H9 (cell line): ENCODE data around the gene SNRNP35. TPM values are rescaled to one million over a fixed set of nuclear protein-coding genes. Genes with fewer than 3 reads are reported as not detected.

Source experiments
- DNase-seq: peaks from one replicate; pipeline ENCODE4 v3.0.0-alpha.2; 2017
- H2AFZ ChIP-seq: one replicate; pipeline ENCODE4 v1.6.1; 2013; ENCODE audit warnings: mild to moderate bottlenecking, low read length, control low read depth, moderate library complexity
- H2AK5ac ChIP-seq: 2 replicates; pipeline ENCODE4 v1.6.1; 2013; ENCODE audit warnings: low read length, control low read depth, mixed read lengths; ENCODE audit not compliant: insufficient read length
- H2BK120ac ChIP-seq: one replicate; pipeline ENCODE4 v1.6.1; 2013; ENCODE audit warnings: low read depth, mild to moderate bottlenecking, low read length, control low read depth, inconsistent platforms; ENCODE audit not compliant: poor library complexity, severe bottlenecking
- H2BK12ac ChIP-seq: 2 replicates; pipeline ENCODE4 v1.6.1; 2013; ENCODE audit warnings: low read length, control low read depth, mixed read lengths, low read depth; ENCODE audit not compliant: insufficient read length
- H2BK15ac ChIP-seq: 2 replicates; pipeline ENCODE4 v1.6.1; 2013; ENCODE audit warnings: low read depth, low read length, control low read depth
- H2BK20ac ChIP-seq: one replicate; pipeline ENCODE4 v1.6.1; 2013; ENCODE audit warnings: low read depth, mild to moderate bottlenecking, low read length, control low read depth, inconsistent platforms; ENCODE audit not compliant: poor library complexity, severe bottlenecking
- H2BK5ac ChIP-seq: 2 replicates; pipeline ENCODE4 v1.6.1; 2013; ENCODE audit warnings: low read length, control low read depth, mixed read lengths; ENCODE audit not compliant: insufficient read length
- H3K14ac ChIP-seq: 2 replicates; pipeline ENCODE4 v1.6.1; 2013; ENCODE audit warnings: low read length, control low read depth; ENCODE audit not compliant: insufficient read depth
- H3K18ac ChIP-seq: 2 replicates; pipeline ENCODE4 v1.6.1; 2013; ENCODE audit warnings: low read depth, mild to moderate bottlenecking, mixed read lengths, low read length, control low read depth; ENCODE audit not compliant: insufficient read length
- H3K23ac ChIP-seq: 2 replicates; pipeline ENCODE4 v1.6.1; 2013; ENCODE audit warnings: low read length, control low read depth, mixed read lengths, low read depth; ENCODE audit not compliant: insufficient read length
- H3K23me2 ChIP-seq: 2 replicates; pipeline ENCODE4 v1.6.1; 2013; ENCODE audit warnings: low read depth, mild to moderate bottlenecking, mixed read lengths, low read length, control low read depth; ENCODE audit not compliant: insufficient read length, poor library complexity, severe bottlenecking
- H3K27ac ChIP-seq: 2 replicates; pipeline ENCODE4 v1.5.1; 2013; ENCODE audit warnings: low read length, control low read depth, mixed read lengths, low read depth; ENCODE audit not compliant: insufficient read length
- H3K27me3 ChIP-seq: 2 replicates; pipeline ENCODE4 v1.6.1; 2013; ENCODE audit warnings: low read length, control low read depth, inconsistent platforms; ENCODE audit not compliant: insufficient read depth
- H3K4ac ChIP-seq: 2 replicates; pipeline ENCODE4 v1.6.1; 2013; ENCODE audit warnings: low read depth, mild to moderate bottlenecking, control low read depth, inconsistent platforms, low read length, moderate library complexity
- H3K4me1 ChIP-seq: 2 replicates; pipeline ENCODE4 v1.6.1; 2013; ENCODE audit warnings: low read length, control low read depth, inconsistent platforms; ENCODE audit not compliant: insufficient read depth
- H3K4me2 ChIP-seq: 2 replicates; pipeline ENCODE4 v1.6.1; 2013; ENCODE audit warnings: low read length, control low read depth, mixed read lengths; ENCODE audit not compliant: insufficient read length, insufficient read depth
- H3K56ac ChIP-seq: 2 replicates; pipeline ENCODE4 v1.6.1; 2013; ENCODE audit warnings: low read depth, mild to moderate bottlenecking, mixed read lengths, low read length, control low read depth; ENCODE audit not compliant: insufficient read length
- H3K79me1 ChIP-seq: 2 replicates; pipeline ENCODE4 v1.6.1; 2013; ENCODE audit warnings: low read depth, mild to moderate bottlenecking, moderate library complexity, low read length, control low read depth, inconsistent platforms; ENCODE audit not compliant: insufficient read depth, poor library complexity, severe bottlenecking
- H3K79me2 ChIP-seq: 2 replicates; pipeline ENCODE4 v1.6.1; 2013; ENCODE audit warnings: low read length, control low read depth, inconsistent platforms; ENCODE audit not compliant: insufficient read depth
- H3K9ac ChIP-seq: 2 replicates; pipeline ENCODE4 v1.6.1; 2013; ENCODE audit warnings: low read length, control low read depth, mixed read lengths; ENCODE audit not compliant: insufficient read length; ENCODE audit errors: extremely low read depth
- H3K9me3 ChIP-seq: one replicate; pipeline ENCODE4 v1.6.1; 2013; ENCODE audit warnings: low read depth, low read length, inconsistent platforms; ENCODE audit not compliant: control insufficient read depth
- H3T11ph ChIP-seq: one replicate; pipeline ENCODE4 v1.6.1; 2013; ENCODE audit warnings: mild to moderate bottlenecking, low read length, control low read depth, inconsistent platforms
- H4K20me1 ChIP-seq: one replicate; pipeline ENCODE4 v1.6.1; 2013; ENCODE audit not compliant: control insufficient read depth, insufficient read length, insufficient read depth
- H4K5ac ChIP-seq: 2 replicates; pipeline ENCODE4 v1.6.1; 2013; ENCODE audit warnings: low read depth, mild to moderate bottlenecking, mixed read lengths, low read length, control low read depth; ENCODE audit not compliant: insufficient read length
- H4K8ac ChIP-seq: replicated peaks from 2 replicates; pipeline ENCODE4 v1.6.1; 2013; ENCODE audit warnings: low read length, control low read depth, mixed read lengths, low read depth; ENCODE audit not compliant: insufficient read length
- H4K91ac ChIP-seq: 2 replicates; pipeline ENCODE4 v1.6.1; 2013; ENCODE audit warnings: low read depth, mild to moderate bottlenecking, moderate library complexity, mixed read lengths, low read length, control low read depth; ENCODE audit not compliant: insufficient read length
- H3K27ac Mint-ChIP-seq, 3 experiments: 2 replicates in 2 of 3; 3 replicates in 1 of 3; pipeline ENCODE4 v1.8.0; 2020 to 2021; ENCODE audit warnings: mixed read lengths in 3 of 3, mild to moderate bottlenecking in 1 of 3, moderate library complexity in 1 of 3
- H3K27me3 Mint-ChIP-seq: 2 replicates; pipeline ENCODE4 v1.8.0; 2021; ENCODE audit warnings: low read depth, mild to moderate bottlenecking, moderate library complexity, mixed read lengths
- H3K36me3 Mint-ChIP-seq, 3 experiments: 2 replicates in 2 of 3; 3 replicates in 1 of 3; pipeline ENCODE4 v1.8.0; 2020 to 2021; ENCODE audit warnings: low read depth in 3 of 3, mixed read lengths in 3 of 3; ENCODE audit not compliant: insufficient read depth in 1 of 3
- H3K4me1 Mint-ChIP-seq, 2 experiments: 2 replicates each; pipeline ENCODE4 v1.8.0; 2020; ENCODE audit warnings: mixed read lengths in 2 of 2
- H3K4me3 Mint-ChIP-seq, 2 experiments: 2 replicates in 1 of 2; 3 replicates in 1 of 2; pipeline ENCODE4 v1.8.0; 2020 to 2021; ENCODE audit warnings: mild to moderate bottlenecking in 2 of 2, mixed read lengths in 2 of 2, moderate library complexity in 1 of 2
- H3K9me3 Mint-ChIP-seq, 2 experiments: 2 replicates in 1 of 2; 3 replicates in 1 of 2; pipeline ENCODE4 v1.8.0; 2020; ENCODE audit warnings: mild to moderate bottlenecking in 2 of 2, mixed read lengths in 2 of 2, moderate library complexity in 1 of 2
- WGBS: extraction: QIAGEN DNeasy Blood & Tissue Kit; methylation state at CpG from one replicate; pipeline ENCODE4 v1.1.7; 2013; ENCODE audit warnings: missing lambda C conversion rate, low lambda C conversion rate, mixed read lengths; ENCODE audit not compliant: insufficient read length; ENCODE audit errors: extremely low coverage; 5-methylcytosine and 5-hydroxymethylcytosine counted together
- total RNA-seq: library from RNA; stranded (reverse); gene quantifications from 2 replicates; pipeline ENCODE4 v1.2.1, GENCODE V29; 2021
- TF ChIP-seq, protein P1 (sequence below): fragments of 200-600 bp; sonication (generic); conservative IDR thresholded peaks from 3 replicates; pipeline ENCODE4 v1.8.0; 2021; ENCODE audit warnings: antibody characterized with exemption, mild to moderate bottlenecking

Gene SNRNP35
- total RNA-seq, 1 experiment from 2014 or later: 16.3 TPM

DNA sequence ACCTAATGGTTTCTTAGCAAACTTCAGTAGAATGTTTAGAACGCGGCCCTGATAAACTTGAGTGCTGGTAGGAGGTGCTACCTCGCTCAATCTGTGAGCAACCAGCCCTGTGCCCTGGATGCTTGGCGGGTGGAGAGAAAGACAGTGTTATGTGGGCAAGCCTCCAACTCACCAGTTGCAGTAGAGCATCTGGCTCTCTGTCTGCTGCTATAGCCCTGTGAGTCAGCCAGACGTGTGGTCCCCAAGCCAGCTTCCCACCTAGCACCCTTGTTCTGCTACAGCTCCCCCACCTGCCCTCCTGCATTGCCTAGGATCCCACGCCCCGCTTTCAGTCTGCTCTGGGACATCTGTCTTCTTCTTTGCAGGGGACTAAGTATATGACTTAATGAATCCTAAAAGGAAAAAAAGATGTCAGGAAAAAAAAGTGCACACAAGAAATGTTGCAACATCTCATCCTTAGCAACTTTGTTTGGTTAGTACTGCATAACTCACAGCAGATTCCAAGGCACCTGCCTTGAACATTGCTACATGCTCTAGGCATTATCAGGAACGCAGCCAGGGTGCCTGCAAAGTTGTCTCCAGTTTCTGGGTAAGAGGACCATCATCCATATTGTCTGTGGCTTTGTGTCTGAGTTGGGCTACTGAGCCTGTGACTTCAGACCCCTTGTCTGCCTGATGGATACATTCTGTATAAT, 13.6 kb downstream of the SNRNP35 start:
- H3K9me3 Mint-ChIP-seq: no peaks in the 10 kb centered on the region
- Histone ChIP-seq H3K23ac (no peak overlapping the region), H3K23me2 (no peaks in the 10 kb centered on the region), H3K79me1 (no peaks in the 10 kb centered on the region), H3K9ac (no peak overlapping the region), H2BK12ac (no peak overlapping the region), H3K4me1 (no peaks in the 10 kb centered on the region), H2AFZ (no peak overlapping the region), H4K20me1 (no peaks in the 10 kb centered on the region), H3K4ac (no peak overlapping the region), H3K18ac (no peak overlapping the region), H2AK5ac (no peak overlapping the region), H4K91ac (no peak overlapping the region), H4K8ac (no peak overlapping the region), H3T11ph (no peak overlapping the region), H2BK120ac (no peak overlapping the region), H4K5ac (no peak overlapping the region), H3K4me2 (no peak overlapping the region), H3K27ac (no peak overlapping the region), H3K79me2 (no peaks in the 10 kb centered on the region), H3K14ac (no peak overlapping the region), H2BK5ac (no peak overlapping the region), H2BK20ac (no peak overlapping the region), H2BK15ac (no peak overlapping the region), H3K9me3 (no peaks in the 10 kb centered on the region), H3K56ac (no peak overlapping the region), H3K27me3 (no peaks in the 10 kb centered on the region)
- TF ChIP-seq, protein P1, sequence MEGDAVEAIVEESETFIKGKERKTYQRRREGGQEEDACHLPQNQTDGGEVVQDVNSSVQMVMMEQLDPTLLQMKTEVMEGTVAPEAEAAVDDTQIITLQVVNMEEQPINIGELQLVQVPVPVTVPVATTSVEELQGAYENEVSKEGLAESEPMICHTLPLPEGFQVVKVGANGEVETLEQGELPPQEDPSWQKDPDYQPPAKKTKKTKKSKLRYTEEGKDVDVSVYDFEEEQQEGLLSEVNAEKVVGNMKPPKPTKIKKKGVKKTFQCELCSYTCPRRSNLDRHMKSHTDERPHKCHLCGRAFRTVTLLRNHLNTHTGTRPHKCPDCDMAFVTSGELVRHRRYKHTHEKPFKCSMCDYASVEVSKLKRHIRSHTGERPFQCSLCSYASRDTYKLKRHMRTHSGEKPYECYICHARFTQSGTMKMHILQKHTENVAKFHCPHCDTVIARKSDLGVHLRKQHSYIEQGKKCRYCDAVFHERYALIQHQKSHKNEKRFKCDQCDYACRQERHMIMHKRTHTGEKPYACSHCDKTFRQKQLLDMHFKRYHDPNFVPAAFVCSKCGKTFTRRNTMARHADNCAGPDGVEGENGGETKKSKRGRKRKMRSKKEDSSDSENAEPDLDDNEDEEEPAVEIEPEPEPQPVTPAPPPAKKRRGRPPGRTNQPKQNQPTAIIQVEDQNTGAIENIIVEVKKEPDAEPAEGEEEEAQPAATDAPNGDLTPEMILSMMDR: no peak
- H3K27me3 Mint-ChIP-seq: no peaks in the 10 kb centered on the region
- H3K27ac Mint-ChIP-seq: 0 out of 7 replicates have a peak overlapping the region, but pooled peaks of 1 of the 3 experiments have one; percentile 73
- DNase-seq: no peak
- no CpG with 5 or more reads among the region's 8 CpGs for WGBS
- peaks cover 2 to 18% (median 18%) of the 10 kb centered on the region in 3 experiments; a peak in 5 of 7 replicates for H3K36me3 Mint-ChIP-seq
- H3K4me3 Mint-ChIP-seq: no peak overlapping the region
- H3K4me1 Mint-ChIP-seq: no peaks in the 10 kb centered on the region
